Measurements from ENCODE around the gene HECA.
"Not testable (repeated sequence)": the region's sequence is repeated elsewhere in the genome, so short reads cannot be mapped to it uniquely, and the experiment has no call there.

The HECA gene

GRCh38 chr6:139134817-139135577 lies at the start of gene HECA:
Gene HECA, plus strand, starts transcription at chr6:139135080. Its CDS starts 317 bp downstream, at chr6:139135397.
- DNase-seq (ENCODE audit: low spot score) = peak; percentile 90

GRCh38 chr6:139091826-139092225 lies 43.1 kb upstream of the HECA start:
- no peak for DNase-seq (ENCODE audit: low spot score)

- no peak for DNase-seq (ENCODE audit: low spot score)
These were observed 34.9 kb upstream of the HECA start for GRCh38 chr6:139099984-139100383.

- DNase-seq (ENCODE audit: low spot score) = no peak
These were observed 27.8 kb upstream of the HECA start for GRCh38 chr6:139107051-139107450.

- no peak for DNase-seq (ENCODE audit: low spot score)
These were observed 26.5 kb upstream of the HECA start for GRCh38 chr6:139108378-139108777.

- no peak for DNase-seq (ENCODE audit: low spot score)
These were observed 25.3 kb upstream of the HECA start for GRCh38 chr6:139109558-139109957.

- no peak for DNase-seq (ENCODE audit: low spot score)
These were observed 22.7 kb upstream of the HECA start for GRCh38 chr6:139112146-139112545.

- no peak for DNase-seq (ENCODE audit: low spot score)
These were observed 22.3 kb upstream of the HECA start for GRCh38 chr6:139112561-139112960.

GRCh38 chr6:139114746-139115145 lies 20.1 kb upstream of the HECA start:
- DNase-seq (ENCODE audit: low spot score) = no peak

- DNase-seq (ENCODE audit: low spot score) = no peak
These were observed 18.7 kb upstream of the HECA start for GRCh38 chr6:139115989-139116758.

- DNase-seq (ENCODE audit: low spot score) = no peak
These were observed 17.1 kb upstream of the HECA start for GRCh38 chr6:139117734-139118133.

- no peak for DNase-seq (ENCODE audit: low spot score)
These were observed 15.3 kb upstream of the HECA start for GRCh38 chr6:139119552-139119951.

GRCh38 chr6:139122823-139123222 lies 12.1 kb upstream of the HECA start:
- not testable (repeated sequence) for DNase-seq (ENCODE audit: low spot score)

- no peak for DNase-seq (ENCODE audit: low spot score)
These were observed 9.8 kb upstream of the HECA start for GRCh38 chr6:139124887-139125672.

GRCh38 chr6:139126255-139126654 lies 8.6 kb upstream of the HECA start:
- no peak for DNase-seq (ENCODE audit: low spot score)

GRCh38 chr6:139126931-139127330 lies 7.9 kb upstream of the HECA start:
- DNase-seq (ENCODE audit: low spot score) = no peak

GRCh38 chr6:139129284-139129683 lies 5.6 kb upstream of the HECA start:
- no peak for DNase-seq (ENCODE audit: low spot score)

GRCh38 chr6:139131736-139132280 lies 3.1 kb upstream of the HECA start:
- DNase-seq (ENCODE audit: low spot score) = no peak

GRCh38 chr6:139133262-139134063 lies 1.4 kb upstream of the HECA start:
- DNase-seq (ENCODE audit: low spot score) = no peak

GRCh38 chr6:139134064-139134395 lies 850 bp upstream of the HECA start:
- no peak for DNase-seq (ENCODE audit: low spot score)

Measured in putamen (tissue), 1 donor.